Activated naive CD8-positive, alpha-beta T cell (primary cell): ENCODE measurements around the gene SOD2.
A peak's percentile ranks its signal among the peaks of the same experiment; 100 is the strongest.
"Not testable (repeated sequence)": the region's sequence is repeated elsewhere in the genome, so short reads cannot be mapped to it uniquely, and the experiment has no call there.

Experiments
- H3K27ac Mint-ChIP-seq: one replicate; pipeline ENCODE4 v1.8.0; 2021; ENCODE audit warnings: mixed read lengths
- H3K27me3 Mint-ChIP-seq: one replicate; pipeline ENCODE4 v1.8.0; 2021; ENCODE audit warnings: mixed read lengths
- H3K36me3 Mint-ChIP-seq: one replicate; pipeline ENCODE4 v1.8.0; 2021; ENCODE audit warnings: mixed read lengths
- H3K4me1 Mint-ChIP-seq: one replicate; pipeline ENCODE4 v1.8.0; 2021; ENCODE audit warnings: low read depth, mixed read lengths
- H3K4me3 Mint-ChIP-seq: one replicate; pipeline ENCODE4 v1.8.0; 2021; ENCODE audit warnings: mild to moderate bottlenecking, mixed read lengths
- H3K9me3 Mint-ChIP-seq: one replicate; pipeline ENCODE4 v1.8.0; 2021; ENCODE audit warnings: low read depth, mixed read lengths

SOD2 gene

DNA sequence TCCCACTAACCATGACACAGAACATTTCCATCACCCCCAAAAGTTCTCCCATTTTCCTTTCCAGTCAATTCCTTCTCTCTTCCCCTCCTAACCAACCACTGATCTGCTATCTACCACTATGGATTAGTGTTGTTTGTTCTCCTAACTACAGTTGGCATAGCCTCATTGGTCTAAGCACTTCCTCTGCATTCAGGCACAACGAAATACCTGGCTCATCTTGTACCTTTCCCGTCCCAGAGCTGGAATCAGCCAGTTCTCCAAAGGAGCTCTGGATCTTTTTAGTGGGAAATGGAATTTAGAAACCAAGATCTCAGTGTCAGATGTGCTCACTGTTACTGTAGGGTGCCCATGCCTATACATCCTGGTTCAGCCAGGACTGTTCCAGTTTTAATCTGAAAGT, 30.2 kb upstream of the SOD2 start:
- H3K9me3 Mint-ChIP-seq, result no peaks in the 10 kb centered on the region
- peaks cover 29% of the 10 kb centered on the region for H3K4me1 Mint-ChIP-seq
- H3K36me3 Mint-ChIP-seq, result peaks cover 15% of the 10 kb centered on the region
- peak overlapping the region; percentile 30 for H3K27ac Mint-ChIP-seq
- no peak overlapping the region for H3K4me3 Mint-ChIP-seq
- no peaks in the 10 kb centered on the region for H3K27me3 Mint-ChIP-seq

DNA sequence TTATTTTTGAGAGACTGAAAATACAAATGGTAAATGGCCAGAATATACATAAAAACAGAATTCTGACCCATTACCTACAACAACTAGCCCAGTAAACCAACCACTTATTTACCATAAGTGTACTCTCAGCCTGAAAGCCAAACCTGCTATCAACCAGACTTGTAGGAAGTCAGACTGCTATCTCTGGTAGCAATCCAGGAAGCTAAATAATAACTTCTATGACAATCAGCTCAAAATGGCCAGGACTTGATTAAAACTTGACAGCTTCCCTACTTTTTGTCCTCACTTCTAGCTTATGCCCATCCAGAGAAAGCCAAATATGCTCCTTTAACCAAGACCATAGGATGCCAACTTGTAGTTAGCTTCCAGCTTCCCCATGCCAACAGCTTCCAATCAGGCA, 29.6 kb upstream of the SOD2 start:
- H3K9me3 Mint-ChIP-seq, result no peaks in the 10 kb centered on the region
- H3K27me3 Mint-ChIP-seq, result no peaks in the 10 kb centered on the region
- H3K4me1 Mint-ChIP-seq, result peaks cover 29% of the 10 kb centered on the region
- no peak overlapping the region for H3K27ac Mint-ChIP-seq
- no peak overlapping the region for H3K4me3 Mint-ChIP-seq
- H3K36me3 Mint-ChIP-seq, result peaks cover 12% of the 10 kb centered on the region

DNA sequence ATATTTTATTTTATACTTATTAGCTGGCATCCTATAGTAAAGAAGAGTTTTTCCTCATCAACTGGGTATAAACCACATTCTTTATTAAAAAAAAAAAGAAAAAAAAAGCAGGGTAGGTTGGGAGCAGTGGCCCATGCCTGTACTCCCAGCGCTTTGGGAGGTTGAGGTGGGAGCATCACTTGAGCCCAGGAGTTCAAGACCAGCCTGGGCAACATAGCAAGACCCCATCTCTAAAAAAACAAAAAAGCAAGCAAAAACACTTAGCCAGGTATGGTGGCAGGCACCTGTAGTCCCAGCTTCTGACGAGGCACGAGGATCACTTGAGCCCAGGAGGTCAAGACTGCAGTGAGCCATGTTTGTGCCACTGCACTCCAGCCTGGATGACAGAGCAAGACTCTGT, 28.9 kb upstream of the SOD2 start:
- not testable (repeated sequence) for H3K9me3 Mint-ChIP-seq, H3K27me3 Mint-ChIP-seq, H3K27ac Mint-ChIP-seq, H3K4me3 Mint-ChIP-seq
- H3K36me3 Mint-ChIP-seq, result peaks cover 12% of the 10 kb centered on the region
- peaks cover 29% of the 10 kb centered on the region for H3K4me1 Mint-ChIP-seq

DNA sequence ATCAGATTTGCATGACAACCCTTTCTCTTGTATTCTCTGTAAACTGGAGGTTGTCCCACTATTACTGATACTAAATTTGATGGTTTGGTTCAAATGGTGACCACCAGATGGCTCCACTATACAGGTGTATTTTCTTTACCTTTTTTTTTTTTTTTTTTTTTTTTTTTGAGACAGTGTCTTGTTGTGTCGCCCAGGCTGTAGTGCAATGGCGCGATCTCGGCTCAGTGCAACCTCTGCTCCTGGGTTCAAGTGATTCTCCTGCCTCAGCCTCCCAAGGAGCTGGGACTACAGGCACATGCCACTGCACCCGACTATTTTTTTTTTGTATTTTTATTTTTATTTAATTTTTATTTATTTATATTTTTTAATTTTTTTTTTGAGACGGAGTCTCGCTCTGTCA, 27.7 kb upstream of the SOD2 start:
- Mint-ChIP-seq H3K4me3 (no peak overlapping the region), H3K27ac (no peak overlapping the region), H3K36me3 (peaks cover 9% of the 10 kb centered on the region), H3K4me1 (peaks cover 21% of the 10 kb centered on the region), H3K9me3 (no peaks in the 10 kb centered on the region), H3K27me3 (no peaks in the 10 kb centered on the region)

DNA sequence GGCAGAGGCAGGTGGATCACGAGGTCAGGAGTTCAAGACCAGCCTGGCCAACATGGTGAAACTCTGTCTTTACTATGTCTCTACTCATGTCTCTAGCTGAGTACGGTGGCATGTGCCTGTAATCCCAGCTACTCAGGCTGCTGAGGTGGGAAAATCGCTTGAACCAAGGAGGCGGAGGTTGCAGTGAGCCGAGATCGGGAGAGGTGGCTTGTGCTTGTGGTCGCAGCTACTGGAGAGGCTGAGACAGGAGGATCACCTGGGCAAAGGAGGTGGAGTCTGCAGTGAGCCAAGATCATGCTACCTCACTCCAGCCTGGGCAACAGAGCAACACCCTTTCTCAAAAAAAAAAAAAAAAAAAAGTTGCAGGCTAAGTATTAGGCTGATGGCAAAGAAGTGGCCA, 26.2 kb upstream of the SOD2 start:
- Mint-ChIP-seq H3K9me3 (no peaks in the 10 kb centered on the region), H3K36me3 (peaks cover 9% of the 10 kb centered on the region), H3K4me3 (no peak overlapping the region), H3K27ac (no peak overlapping the region), H3K27me3 (no peaks in the 10 kb centered on the region), H3K4me1 (peaks cover 14% of the 10 kb centered on the region)

DNA sequence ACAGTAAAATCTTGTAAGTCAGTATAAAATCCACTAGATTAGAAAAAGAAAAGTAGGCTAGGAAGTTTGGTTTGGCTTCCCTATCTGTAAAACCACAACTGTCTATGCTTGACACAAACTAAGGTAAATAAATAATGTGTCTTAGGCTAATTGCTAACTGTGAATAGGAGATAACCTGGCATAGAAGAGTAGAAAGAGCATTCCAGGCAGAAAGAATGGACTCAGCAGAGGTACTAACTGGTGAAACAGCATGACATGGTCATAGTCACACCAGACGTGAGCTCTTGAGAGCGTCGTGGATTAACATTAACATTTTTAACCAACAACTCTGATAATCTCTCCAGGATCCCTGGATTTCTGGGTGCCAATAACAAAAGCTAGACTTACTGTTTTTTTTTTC, 25.6 kb upstream of the SOD2 start:
- no peak overlapping the region for H3K27ac Mint-ChIP-seq
- H3K4me1 Mint-ChIP-seq, result peaks cover 11% of the 10 kb centered on the region
- no peaks in the 10 kb centered on the region for H3K9me3 Mint-ChIP-seq
- H3K27me3 Mint-ChIP-seq, result no peaks in the 10 kb centered on the region
- H3K36me3 Mint-ChIP-seq, result peaks cover 9% of the 10 kb centered on the region
- H3K4me3 Mint-ChIP-seq, result no peak overlapping the region

DNA sequence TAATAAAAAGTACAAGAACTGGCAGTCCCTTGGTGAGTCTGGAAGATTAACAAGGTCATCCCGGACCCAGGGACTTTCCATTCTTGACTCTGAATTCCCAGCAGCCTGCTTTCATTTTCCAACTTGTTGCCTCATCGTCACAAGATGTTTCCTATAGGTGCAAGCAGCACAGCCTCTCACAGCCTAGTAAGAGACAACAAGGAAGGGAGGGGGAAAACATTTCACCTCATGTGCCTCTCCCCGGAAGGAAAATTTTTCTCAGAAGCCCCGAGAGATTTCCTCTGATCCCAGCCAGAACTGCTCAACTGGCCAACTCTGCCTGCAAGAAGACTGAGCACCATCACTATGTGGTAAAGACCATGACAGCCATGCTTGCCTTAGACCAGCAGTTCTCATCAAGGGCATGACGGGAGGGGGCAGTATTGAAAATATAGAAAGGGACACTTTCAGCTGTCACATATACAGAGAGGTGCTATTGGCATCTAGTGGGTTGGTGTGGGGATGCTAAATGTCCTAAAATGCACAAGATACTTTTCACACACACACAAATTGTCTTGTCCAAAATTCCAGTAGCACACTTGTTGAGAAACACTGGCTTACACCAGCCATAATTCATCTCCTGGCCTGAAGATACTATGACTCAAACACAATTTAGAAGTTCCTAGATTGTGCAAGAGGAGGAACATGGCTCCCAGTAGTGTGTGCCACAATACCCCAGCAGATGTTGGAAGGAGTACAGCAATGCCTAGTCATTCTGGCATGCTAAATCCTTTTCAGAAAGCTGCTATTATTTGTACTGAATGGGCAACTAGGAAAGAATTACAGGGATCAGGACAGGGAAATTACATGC, 23.4 kb upstream of the SOD2 start:
- H3K27me3 Mint-ChIP-seq, result no peaks in the 10 kb centered on the region
- peaks cover 4% of the 10 kb centered on the region for H3K4me1 Mint-ChIP-seq
- H3K36me3 Mint-ChIP-seq, result no peaks in the 10 kb centered on the region

DNA sequence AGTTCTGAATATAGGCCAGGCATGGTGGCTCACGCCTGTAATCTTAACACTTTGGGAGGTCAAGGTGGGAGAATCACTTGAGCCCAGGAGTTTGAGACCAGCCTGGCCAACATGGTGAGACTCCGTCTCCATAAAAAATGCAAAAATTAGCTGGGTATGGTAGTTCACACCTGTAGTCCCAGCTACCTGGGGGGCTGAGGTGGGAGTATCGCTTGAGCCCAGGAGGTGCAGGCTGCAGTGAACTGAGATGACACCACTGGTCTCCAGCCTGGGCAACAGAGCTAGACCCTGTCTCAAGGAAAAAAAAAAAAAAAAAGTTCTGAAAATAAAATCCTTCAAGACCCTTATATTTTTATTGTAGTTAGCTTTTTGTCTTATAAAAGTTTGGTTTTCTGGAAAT, 22.6 kb upstream of the SOD2 start:
- Mint-ChIP-seq H3K4me1 (peaks cover 4% of the 10 kb centered on the region), H3K27ac (no peak overlapping the region), H3K27me3 (no peaks in the 10 kb centered on the region), H3K4me3 (no peak overlapping the region), H3K9me3 (no peaks in the 10 kb centered on the region), H3K36me3 (no peaks in the 10 kb centered on the region)

More for the DNA sequence above, 23.4 kb upstream of the SOD2 start:
- Mint-ChIP-seq H3K27ac (no peak overlapping the region), H3K9me3 (no peaks in the 10 kb centered on the region), H3K4me3 (no peak overlapping the region)

DNA sequence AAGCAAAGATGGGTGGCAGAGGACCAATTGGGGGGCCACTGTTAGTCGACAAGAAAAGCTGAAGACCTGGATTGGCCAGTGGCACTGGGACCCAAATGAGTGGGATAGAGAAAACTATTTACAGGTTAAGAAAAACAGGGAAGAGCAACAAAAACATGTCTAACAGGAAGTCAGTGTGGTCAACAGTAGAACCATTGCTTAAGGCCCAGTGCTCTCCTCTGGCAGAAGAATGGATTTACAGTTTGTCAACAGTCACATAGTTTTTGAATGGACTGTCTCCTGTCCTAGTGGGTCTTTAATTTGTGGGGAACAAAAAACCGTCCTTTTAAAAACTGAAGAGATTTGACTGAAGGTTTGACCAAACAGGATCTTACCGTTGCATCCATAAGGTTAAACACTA, 22.1 kb upstream of the SOD2 start:
- H3K27ac Mint-ChIP-seq, result no peak overlapping the region
- no peaks in the 10 kb centered on the region for H3K9me3 Mint-ChIP-seq
- H3K4me1 Mint-ChIP-seq, result peaks cover 4% of the 10 kb centered on the region
- H3K27me3 Mint-ChIP-seq, result no peaks in the 10 kb centered on the region
- no peak overlapping the region for H3K4me3 Mint-ChIP-seq
- H3K36me3 Mint-ChIP-seq, result no peaks in the 10 kb centered on the region

DNA sequence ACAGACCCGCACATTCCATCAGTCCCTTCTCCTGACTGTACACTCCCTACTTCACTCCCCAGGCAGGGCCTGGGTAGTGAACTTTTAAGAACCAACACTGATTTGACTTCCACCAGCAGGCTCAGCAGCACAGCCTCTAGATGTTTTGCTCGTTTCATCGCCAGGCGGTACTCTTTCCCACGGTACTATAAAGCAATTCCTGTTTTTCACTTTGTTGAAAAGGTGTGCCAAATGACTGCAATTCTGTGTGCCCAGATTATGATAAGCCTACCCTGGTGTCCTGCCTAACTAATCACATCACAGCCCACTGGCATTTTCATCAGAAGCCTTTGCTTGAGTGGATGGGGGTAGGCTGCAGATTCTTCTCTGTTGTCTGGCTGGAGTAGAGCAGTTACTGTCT, 21.4 kb upstream of the SOD2 start:
- Mint-ChIP-seq H3K36me3 (no peaks in the 10 kb centered on the region), H3K27me3 (no peaks in the 10 kb centered on the region), H3K4me1 (peaks cover 4% of the 10 kb centered on the region), H3K9me3 (no peaks in the 10 kb centered on the region), H3K27ac (no peak overlapping the region), H3K4me3 (no peak overlapping the region)

DNA sequence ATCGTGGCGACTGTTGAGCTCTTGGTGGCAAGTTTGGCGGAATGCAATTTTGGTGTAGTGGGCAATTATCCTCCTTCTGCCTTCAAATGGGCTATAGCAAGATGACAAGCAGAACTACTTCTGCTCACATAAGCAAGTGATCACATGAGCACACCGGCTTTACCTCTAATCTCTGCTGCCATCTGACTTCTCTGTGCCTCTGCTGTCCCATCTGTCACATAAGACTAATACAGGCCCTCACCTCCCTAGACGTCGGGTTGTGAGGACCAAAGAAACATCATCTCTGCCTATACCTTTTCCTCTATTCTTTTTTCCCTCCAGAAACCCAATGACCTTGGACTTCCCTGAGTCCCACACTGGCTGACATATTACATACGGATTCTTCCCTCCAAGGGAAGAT, 20.9 kb upstream of the SOD2 start:
- no peak overlapping the region for H3K27ac Mint-ChIP-seq
- H3K9me3 Mint-ChIP-seq, result no peaks in the 10 kb centered on the region
- peaks cover 4% of the 10 kb centered on the region for H3K4me1 Mint-ChIP-seq
- no peaks in the 10 kb centered on the region for H3K27me3 Mint-ChIP-seq
- no peaks in the 10 kb centered on the region for H3K36me3 Mint-ChIP-seq
- H3K4me3 Mint-ChIP-seq, result no peak overlapping the region

DNA sequence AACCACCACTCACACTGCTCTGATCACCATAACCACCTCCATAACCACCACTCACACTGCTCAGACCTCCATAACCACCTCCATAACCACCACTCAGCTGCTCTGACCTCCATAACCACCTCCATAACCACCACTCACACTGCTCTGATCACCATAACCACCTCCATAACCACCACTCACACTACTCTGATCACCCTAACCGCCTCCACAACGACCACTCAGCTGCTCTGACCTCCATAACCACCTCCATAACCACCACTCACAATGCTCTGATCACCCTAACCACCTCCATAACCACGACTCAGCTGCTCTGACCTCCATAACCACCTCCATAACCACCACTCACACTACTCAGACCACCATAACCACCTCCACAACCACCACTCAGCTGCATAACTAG, 19.3 kb upstream of the SOD2 start:
- H3K9me3 Mint-ChIP-seq, H3K4me3 Mint-ChIP-seq, H3K4me1 Mint-ChIP-seq, H3K27ac Mint-ChIP-seq, H3K27me3 Mint-ChIP-seq, H3K36me3 Mint-ChIP-seq: not testable (repeated sequence)

DNA sequence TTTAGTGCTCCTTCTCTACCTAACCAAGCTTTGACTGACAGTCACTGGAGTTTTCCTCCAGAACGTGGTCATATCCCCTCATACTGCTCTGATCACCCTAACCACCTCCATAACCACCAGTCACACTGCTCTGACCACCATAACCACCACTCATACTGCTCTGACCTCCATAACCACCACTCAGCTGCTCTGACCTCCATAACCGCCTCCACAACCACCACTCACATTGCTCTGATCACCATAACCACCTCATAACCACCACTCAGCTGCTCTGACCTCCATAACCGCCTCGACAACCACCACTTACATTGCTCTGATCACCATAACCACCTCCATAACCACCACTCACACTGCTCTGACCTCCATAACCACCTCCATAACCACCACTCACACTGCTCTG, 17.6 kb upstream of the SOD2 start:
- H3K36me3 Mint-ChIP-seq, H3K4me3 Mint-ChIP-seq, H3K27me3 Mint-ChIP-seq, H3K4me1 Mint-ChIP-seq, H3K27ac Mint-ChIP-seq, H3K9me3 Mint-ChIP-seq: not testable (repeated sequence)

DNA sequence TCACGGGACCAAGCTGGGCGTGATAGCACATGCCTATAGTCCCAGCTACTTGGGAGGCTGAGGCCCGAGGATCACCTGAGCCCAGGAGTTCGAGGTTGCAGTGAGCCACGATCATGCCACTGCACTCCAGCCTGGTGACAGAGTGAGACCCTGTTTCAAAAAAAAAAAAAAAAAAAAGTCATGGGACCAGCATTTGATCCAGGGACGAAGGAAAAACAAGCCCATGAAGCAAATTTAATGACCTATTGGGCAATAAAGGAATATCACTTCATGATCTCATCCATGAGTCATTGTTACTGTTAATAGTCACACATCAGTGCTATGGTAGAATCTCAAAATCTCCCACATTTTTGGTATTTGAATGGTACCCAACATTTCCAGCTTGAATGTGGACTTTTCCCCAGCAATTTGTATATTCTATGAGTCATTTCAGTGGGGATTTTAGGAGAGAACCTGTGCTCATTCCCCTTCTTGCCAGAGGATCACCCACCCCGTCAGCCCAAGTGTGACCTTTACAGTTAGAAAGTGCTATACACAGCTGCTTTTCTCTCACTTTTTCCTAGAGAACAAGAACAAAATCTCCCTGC, 8.5 kb upstream of the SOD2 start:
- H3K4me1 Mint-ChIP-seq, result peaks cover 10% of the 10 kb centered on the region
- peak overlapping the region; percentile 75 for H3K27ac Mint-ChIP-seq
- H3K4me3 Mint-ChIP-seq, result no peak overlapping the region

DNA sequence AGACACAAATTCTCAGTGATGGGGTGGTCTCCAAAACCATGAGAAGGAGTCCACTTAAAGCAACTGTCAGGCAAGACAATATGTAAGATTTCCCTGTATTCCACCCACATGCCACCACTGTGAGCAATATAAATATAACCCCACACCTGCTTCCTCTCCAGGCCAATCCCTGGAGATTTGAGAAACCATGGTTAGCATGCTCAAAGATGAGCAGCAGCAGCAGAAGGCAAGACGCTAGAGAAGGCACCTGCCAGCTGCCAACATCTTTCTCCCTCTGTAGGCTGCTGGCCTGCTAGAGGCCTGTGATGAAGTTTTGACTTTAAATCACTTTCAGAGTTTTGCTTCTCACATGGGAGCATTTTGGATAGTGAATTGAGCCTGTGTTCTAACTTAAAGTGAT, 7.9 kb upstream of the SOD2 start:
- no peaks in the 10 kb centered on the region for H3K27me3 Mint-ChIP-seq
- no peaks in the 10 kb centered on the region for H3K9me3 Mint-ChIP-seq
- H3K4me3 Mint-ChIP-seq, result no peak overlapping the region
- no peaks in the 10 kb centered on the region for H3K36me3 Mint-ChIP-seq
- peaks cover 10% of the 10 kb centered on the region for H3K4me1 Mint-ChIP-seq
- H3K27ac Mint-ChIP-seq, result peak overlapping the region; percentile 28

More for the DNA sequence above, 8.5 kb upstream of the SOD2 start:
- Mint-ChIP-seq H3K36me3 (no peaks in the 10 kb centered on the region), H3K9me3 (no peaks in the 10 kb centered on the region), H3K27me3 (no peaks in the 10 kb centered on the region)

DNA sequence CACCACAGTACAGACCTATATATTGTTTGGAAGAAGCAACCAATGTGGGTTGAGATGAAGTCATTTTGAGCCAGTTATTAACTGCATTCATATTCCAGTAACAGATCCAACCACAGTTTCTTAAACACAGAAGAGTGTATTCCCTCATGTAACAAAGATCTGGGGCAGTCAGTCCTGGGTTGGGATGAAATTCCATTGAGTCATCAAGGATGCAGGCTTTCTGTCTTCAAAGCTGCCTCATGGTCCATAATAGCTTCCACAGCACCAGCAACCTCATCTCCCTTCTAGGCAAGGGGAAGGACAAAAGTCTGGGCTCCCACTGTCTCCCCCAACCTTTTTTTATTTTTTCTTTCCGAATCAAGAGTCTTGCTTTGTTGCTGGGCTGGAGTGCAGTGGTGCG, 2.9 kb upstream of the SOD2 start:
- H3K4me3 Mint-ChIP-seq, result no peak overlapping the region
- H3K27me3 Mint-ChIP-seq, result no peaks in the 10 kb centered on the region
- H3K27ac Mint-ChIP-seq, result no peak overlapping the region
- peaks cover 4% of the 10 kb centered on the region for H3K36me3 Mint-ChIP-seq
- H3K9me3 Mint-ChIP-seq, result no peaks in the 10 kb centered on the region
- peaks cover 31% of the 10 kb centered on the region for H3K4me1 Mint-ChIP-seq
